IMR-90 (cell line): ENCODE results near the gene KANSL3. TPM values are rescaled to one million over a fixed set of nuclear protein-coding genes. Genes with fewer than 3 reads are reported as not detected.

Experiments used
- ATAC-seq: fragments of 200-7000 bp; cut with Tn5 transposase; 2 replicates; pipeline ENCODE4 v1.9.1; 2020; ENCODE audit warnings: low read depth, mild to moderate bottlenecking, moderate library complexity
- BruUV-seq: library from RNA; stranded (reverse); fragments of 400-500 nt; replicated peaks from 2 replicates; lab custom pipeline; 2021; lab: Mats Ljungman, UMichigan
- CTCF ChIA-PET: fragments of 300-600 bp; formaldehyde crosslinking; extraction: SDS; loops from one replicate; lab custom pipeline; 2021; ENCODE audit warnings: antibody characterized with exemption; lab: Yijun Ruan, JAX
- POLR2A ChIA-PET: fragments of 300-600 bp; sonication (Branson Sonifier 250); formaldehyde crosslinking; loops from one replicate; lab custom pipeline; 2022; ENCODE audit warnings: antibody characterized with exemption; ENCODE audit not compliant: unreplicated experiment; lab: Charles Lee
- DNase-seq: peaks from one replicate; pipeline ENCODE4 v3.0.0; 2013
- H2AFZ ChIP-seq: replicated peaks from 2 replicates; pipeline ENCODE3; 2013; ENCODE audit warnings: low read length, mild to moderate bottlenecking; ENCODE audit not compliant: poor library complexity
- H2AK5ac ChIP-seq: 2 replicates; pipeline ENCODE4 v1.6.1; 2013; ENCODE audit warnings: low read depth, low read length, inconsistent platforms
- H2AK9ac ChIP-seq: replicated peaks from 2 replicates; pipeline ENCODE3; 2013; ENCODE audit warnings: mild to moderate bottlenecking, low read depth, low read length, moderate library complexity; ENCODE audit not compliant: poor library complexity
- H2BK120ac ChIP-seq: 2 replicates; pipeline ENCODE4 v1.6.1; 2013; ENCODE audit warnings: low read depth, low read length, inconsistent platforms
- H2BK15ac ChIP-seq: 3 replicates; pipeline ENCODE4 v1.6.1; 2013; ENCODE audit warnings: low read depth, low read length, inconsistent platforms
- H2BK20ac ChIP-seq: 2 replicates; pipeline ENCODE4 v1.6.1; 2013; ENCODE audit warnings: low read depth, mild to moderate bottlenecking, inconsistent platforms, low read length, moderate library complexity
- H2BK5ac ChIP-seq: 2 replicates; pipeline ENCODE4 v1.6.1; 2013; ENCODE audit warnings: mild to moderate bottlenecking, low read depth, low read length, inconsistent platforms; ENCODE audit not compliant: poor library complexity, severe bottlenecking
- H3K14ac ChIP-seq: replicated peaks from 2 replicates; pipeline ENCODE4 v1.6.1; 2013; ENCODE audit warnings: low read depth, low read length, inconsistent platforms
- H3K18ac ChIP-seq: 2 replicates; pipeline ENCODE4 v1.6.1; 2013; ENCODE audit warnings: low read depth, low read length, control low read depth
- H3K23ac ChIP-seq: 2 replicates; pipeline ENCODE4 v1.6.1; 2013; ENCODE audit warnings: low read depth, low read length, inconsistent platforms
- H3K27ac ChIP-seq: 2 replicates; pipeline ENCODE4 v1.5.1; 2013; ENCODE audit warnings: mild to moderate bottlenecking, control low read depth, low read length; ENCODE audit not compliant: insufficient read depth
- H3K27me3 ChIP-seq: 2 replicates; pipeline ENCODE4 v1.6.1; 2013; ENCODE audit warnings: low read length; ENCODE audit not compliant: control insufficient read depth, insufficient read depth
- H3K36me3 ChIP-seq: 2 replicates; pipeline ENCODE4 v1.6.1; 2013; ENCODE audit warnings: low read length, mixed read lengths; ENCODE audit not compliant: control insufficient read depth, insufficient read depth
- H3K4ac ChIP-seq: 2 replicates; pipeline ENCODE4 v1.6.1; 2013; ENCODE audit warnings: low read depth, low read length, inconsistent platforms
- H3K4me1 ChIP-seq: 2 replicates; pipeline ENCODE4 v1.6.1; 2013; ENCODE audit warnings: low read length, mixed read lengths; ENCODE audit not compliant: control insufficient read depth, insufficient read depth
- H3K4me2 ChIP-seq: 2 replicates; pipeline ENCODE4 v1.6.1; 2013; ENCODE audit warnings: low read depth, mild to moderate bottlenecking, control low read depth, low read length, moderate library complexity
- H3K4me3 ChIP-seq: 2 replicates; pipeline ENCODE4 v1.5.1; 2013; ENCODE audit warnings: low read depth, mild to moderate bottlenecking, control low read depth, low read length, moderate library complexity; ENCODE audit not compliant: insufficient read depth
- H3K56ac ChIP-seq: 2 replicates; pipeline ENCODE4 v1.6.1; 2013; ENCODE audit warnings: low read length, inconsistent platforms; ENCODE audit not compliant: insufficient read depth; ENCODE audit errors: extremely low read depth
- H3K79me1 ChIP-seq, 2 experiments: 2 replicates each; pipeline ENCODE4 v1.6.1; 2013; ENCODE audit warnings: low read length in 2 of 2, inconsistent platforms in 1 of 2, low read depth in 1 of 2
- H3K9ac ChIP-seq: 2 replicates; pipeline ENCODE4 v1.6.1; 2013; ENCODE audit warnings: low read depth, low read length, control low read depth
- H3K9me1 ChIP-seq: 2 replicates; pipeline ENCODE4 v1.6.1; 2013; ENCODE audit warnings: low read length, inconsistent platforms; ENCODE audit not compliant: insufficient read depth
- H3K9me3 ChIP-seq: 2 replicates; pipeline ENCODE4 v1.6.1; 2013; ENCODE audit warnings: low read length; ENCODE audit not compliant: control insufficient read depth, insufficient read depth
- H4K20me1 ChIP-seq: 2 replicates; pipeline ENCODE4 v1.6.1; 2013; ENCODE audit warnings: low read length, inconsistent platforms; ENCODE audit not compliant: insufficient read depth
- H4K5ac ChIP-seq: 2 replicates; pipeline ENCODE4 v1.6.1; 2013; ENCODE audit warnings: mild to moderate bottlenecking, low read depth, low read length, control low read depth
- H4K8ac ChIP-seq, 2 experiments: 2 replicates each; pipeline ENCODE4 v1.6.1; 2013; ENCODE audit warnings: low read depth in 2 of 2, low read length in 2 of 2, control low read depth in 1 of 2, inconsistent platforms in 1 of 2
- H4K91ac ChIP-seq: 2 replicates; pipeline ENCODE4 v1.6.1; 2013; ENCODE audit warnings: low read depth, low read length, inconsistent platforms; ENCODE audit not compliant: insufficient read depth
- BHLHE40 ChIP-seq: fragments of 150-350 bp; IDR thresholded peaks from 2 replicates; pipeline ENCODE4 v1.6.1; 2016; ENCODE audit warnings: mild to moderate bottlenecking, low read depth, low read length
- CEBPB ChIP-seq: IDR thresholded peaks from 2 replicates; pipeline ENCODE4 v1.6.1; 2012; ENCODE audit warnings: low read depth, low read length, improper control_type of control experiment
- ELK1 ChIP-seq: fragments of 150-350 bp; IDR thresholded peaks from 2 replicates; pipeline ENCODE4 v1.6.1; 2016; ENCODE audit warnings: low read depth, mild to moderate bottlenecking, low read length, moderate library complexity, borderline replicate concordance
- MXI1 ChIP-seq: IDR thresholded peaks from 2 replicates; pipeline ENCODE4 v1.6.1; 2012; ENCODE audit warnings: low read depth, mild to moderate bottlenecking, low read length, moderate library complexity, borderline replicate concordance
- NFE2L2 ChIP-seq: fragments of 150-350 bp; IDR thresholded peaks from 2 replicates; pipeline ENCODE4 v1.6.1; 2016; ENCODE audit warnings: low read depth, mild to moderate bottlenecking, low read length
- POLR2A ChIP-seq: IDR thresholded peaks from 2 replicates; pipeline ENCODE4 v1.6.1; 2012; ENCODE audit warnings: mild to moderate bottlenecking, low read depth, low read length
- SMC3 ChIP-seq: fragments of 150-350 bp; IDR thresholded peaks from 2 replicates; pipeline ENCODE4 v1.6.1; 2016; ENCODE audit warnings: low read depth, mild to moderate bottlenecking, antibody characterized with exemption, low read length, moderate library complexity
- WGBS, 2 experiments: methylation state at CpG; one replicate each; pipeline versions ENCODE4 v1.1.5 to v1.1.7; 2013; ENCODE audit warnings: missing lambda C conversion rate in 2 of 2; ENCODE audit not compliant: insufficient read length in 1 of 2; ENCODE audit errors: extremely low coverage in 2 of 2; 5-methylcytosine and 5-hydroxymethylcytosine counted together
- dilution Hi-C: fragments of 300-500 bp; cut with HindIII; formaldehyde crosslinking; loops from one replicate; pipeline ENCODE4 v1.14.3; 2018; ENCODE audit warnings: low sequenced_read_pairs; ENCODE audit not compliant: unreplicated experiment
- in situ Hi-C: fragments of 300-500 bp; cut with MboI; formaldehyde crosslinking; loops from 3 replicates; pipeline ENCODE4 v1.14.3; 2019; ENCODE audit warnings: low sequenced_read_pairs, inconsistent platforms, mixed read lengths
- intact Hi-C: fragments of 100-400 bp; cut with micrococcal nuclease; formaldehyde crosslinking; loops from 2 replicates; pipeline ENCODE4 v1.10.0; 2022
- polyA plus RNA-seq, 3 experiments: library from polyadenylated mRNA; depleted of rRNA; stranded (reverse); fragments of >200 nt; gene quantifications; 2 replicates each; pipeline ENCODE4 v1.2.3, GENCODE V29; 2012; ENCODE audit warnings: low replicate concordance in 1 of 3
- total RNA-seq: library from RNA; depleted of rRNA; stranded (reverse); fragments of >200 nt; gene quantifications from 2 replicates; pipeline ENCODE4 v1.2.3, GENCODE V29; 2012

Gene KANSL3
- total and polyA plus RNA-seq, 2 of the 4 experiments (the other 2 are of a cell fraction): 22.2 to 26.3 TPM

DNA sequence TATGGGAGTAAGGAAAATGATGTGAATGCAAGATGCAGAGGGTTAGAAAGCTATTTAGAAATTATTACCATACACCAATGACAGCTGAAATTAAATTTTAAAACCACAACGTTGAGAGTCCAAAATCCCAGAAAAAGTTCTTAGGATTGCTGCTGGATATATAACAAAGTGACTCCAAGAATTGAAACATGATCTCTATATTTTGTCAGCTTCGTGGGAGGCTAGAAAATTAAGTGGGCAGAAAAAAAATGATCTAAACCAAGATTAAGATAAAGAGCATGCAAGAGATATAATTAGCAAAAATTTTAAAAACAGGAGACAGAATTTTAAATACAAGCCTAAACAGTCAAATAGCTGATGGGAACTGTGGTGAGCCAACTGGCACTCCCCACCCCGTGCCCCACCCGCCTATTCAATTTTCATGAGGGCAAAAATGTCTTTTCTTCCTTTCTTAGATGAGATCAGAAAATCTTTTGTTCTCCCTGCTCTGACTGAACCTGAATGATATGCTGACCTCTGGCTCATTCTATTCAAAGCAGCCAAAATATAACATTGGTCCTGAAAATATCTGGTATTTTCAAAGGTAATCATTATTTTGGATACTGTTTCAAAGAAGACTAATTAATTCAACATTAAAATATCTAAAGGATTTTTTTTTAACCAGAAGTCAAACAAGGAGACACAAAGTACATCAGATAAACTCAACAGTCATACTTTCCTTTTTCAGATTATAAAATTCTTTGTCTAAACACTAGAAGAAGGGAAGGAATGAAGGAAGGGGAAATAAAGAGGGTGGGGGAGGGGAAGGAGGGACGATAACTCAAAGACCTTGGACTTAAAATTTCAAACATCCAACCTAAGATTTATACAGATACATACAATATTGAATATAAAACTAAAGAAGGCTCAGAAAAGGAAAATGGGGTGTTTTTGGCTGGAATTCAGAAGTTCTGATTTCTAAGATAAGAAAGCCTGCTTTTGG, 12.2 kb downstream of the KANSL3 start:
- Histone ChIP-seq H3K4ac (no peak overlapping the region), H3K4me1 (peaks cover 6% of the 10 kb centered on the region), H2BK5ac (no peak overlapping the region), H2BK15ac (no peak overlapping the region), H4K20me1 (no peaks in the 10 kb centered on the region; the same call in 1 of the 2 replicates), H4K8ac (no peak overlapping the region), H3K4me2 (peak overlapping the region; percentile 67), H4K91ac (no peak overlapping the region), H3K14ac (no peak overlapping the region), H3K9me1 (peaks cover 5% of the 10 kb centered on the region), H3K27me3 (no peaks in the 10 kb centered on the region), H3K18ac (no peak overlapping the region), H3K56ac (no peak overlapping the region), H2AK9ac (no peak overlapping the region), H2AFZ (no peak overlapping the region), H3K9ac (no peak overlapping the region), H2AK5ac (no peak overlapping the region), H3K79me1 (peaks cover 16 to 46% of the 10 kb centered on the region in 2 experiments), H3K4me3 (no peak overlapping the region), H2BK20ac (no peak overlapping the region), H2BK120ac (no peak overlapping the region), H3K23ac (no peak overlapping the region), H4K5ac (no peak overlapping the region), H3K9me3 (no peaks in the 10 kb centered on the region), H3K27ac (no peak overlapping the region), H3K36me3 (peaks cover 18% of the 10 kb centered on the region)
- no CpG with 5 or more reads among the region's 5 CpGs for WGBS, 2 experiments
- dilution Hi-C loops (no loop called here), in situ Hi-C loops (no loop called here), intact Hi-C loops (no loop called here)
- TF ChIP-seq SMC3: no peak
- no peak for TF ChIP-seq ELK1
- no peak for TF ChIP-seq CEBPB
- TF ChIP-seq BHLHE40: no peak
- no peak for TF ChIP-seq NFE2L2
- no peak for TF ChIP-seq POLR2A
- no peak for TF ChIP-seq MXI1
- CTCF ChIA-PET: no interaction called here
- no peak for DNase-seq
- no TSS peak for BruUV-seq
- no peak for ATAC-seq
- POLR2A ChIA-PET: no interaction called here
